Coronary artery (tissue), 2 donors: Measurements from ENCODE around the gene OSBPL9.
"Not testable (repeated sequence)": the region's sequence is repeated elsewhere in the genome, so short reads cannot be mapped to it uniquely, and the experiment has no call there.

Source experiments
- DNase-seq: peaks from one replicate; pipeline ENCODE4 v3.0.0-alpha.2; 2017; ENCODE audit warnings: low spot score
- H3K27ac ChIP-seq, 2 donors: fragments of 200-600 bp; sonication (generic); one replicate each; pipeline ENCODE4 v1.5.1; 2016 to 2019
- H3K4me3 ChIP-seq: fragments of 200-600 bp; sonication (generic); 2 replicates; pipeline ENCODE4 v1.5.1; 2016; ENCODE audit warnings: mild to moderate bottlenecking, moderate library complexity
- CTCF ChIP-seq: fragments of 200-600 bp; sonication (generic); IDR thresholded peaks from one replicate; pipeline ENCODE4 v1.5.1; 2019; ENCODE audit warnings: antibody characterized with exemption

Gene OSBPL9

GRCh38 chr1:51689643-51690042 lies 72.8 kb downstream of the OSBPL9 start:
- H3K4me3 ChIP-seq = no peak overlapping the region
- no peak overlapping the region for H3K27ac ChIP-seq
- no peak for DNase-seq
- TF ChIP-seq CTCF = no peak

- TF ChIP-seq CTCF = no peak
- H3K27ac ChIP-seq = peak overlapping the region in 1 of 2 donors; percentile 2
- H3K4me3 ChIP-seq = no peak overlapping the region
- no peak for DNase-seq
These were observed 73.5 kb downstream of the OSBPL9 start for GRCh38 chr1:51690285-51690961.

- DNase-seq = no peak
- H3K27ac ChIP-seq = no peak overlapping the region
- TF ChIP-seq CTCF = no peak
These were observed 75.0 kb downstream of the OSBPL9 start for GRCh38 chr1:51691920-51692319.

GRCh38 chr1:51693419-51694155 lies 76.7 kb downstream of the OSBPL9 start:
- no peak for DNase-seq
- no peak for TF ChIP-seq CTCF
- Histone ChIP-seq H3K4me3 (no peak overlapping the region), H3K27ac (no peak overlapping the region)

More at GRCh38 chr1:51691920-51692319, 75.0 kb downstream of the OSBPL9 start:
- no peak overlapping the region for H3K4me3 ChIP-seq

DNA sequence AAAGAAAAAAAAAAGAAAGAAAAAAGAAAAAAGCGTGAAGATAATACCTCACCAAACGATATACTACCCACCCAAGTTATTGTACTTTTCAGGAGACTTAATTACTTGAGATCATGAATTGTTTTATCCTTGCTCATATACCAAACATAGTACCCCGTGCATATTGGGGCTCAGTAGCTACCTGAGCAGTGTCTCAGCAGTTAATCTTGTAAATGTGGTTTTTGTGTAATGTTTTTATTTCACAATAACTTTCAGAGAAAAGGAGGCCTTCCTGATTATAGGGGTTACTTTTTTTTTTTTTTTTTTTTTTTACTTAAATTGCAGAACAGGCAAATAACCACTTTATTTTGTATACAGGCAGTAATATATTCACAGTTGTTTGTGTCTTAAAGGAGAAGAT lies 80.3 kb downstream of the OSBPL9 start:
- DNase-seq = no peak
- Histone ChIP-seq H3K4me3 (no peak overlapping the region), H3K27ac (no peak overlapping the region)
- no peak for TF ChIP-seq CTCF

DNA sequence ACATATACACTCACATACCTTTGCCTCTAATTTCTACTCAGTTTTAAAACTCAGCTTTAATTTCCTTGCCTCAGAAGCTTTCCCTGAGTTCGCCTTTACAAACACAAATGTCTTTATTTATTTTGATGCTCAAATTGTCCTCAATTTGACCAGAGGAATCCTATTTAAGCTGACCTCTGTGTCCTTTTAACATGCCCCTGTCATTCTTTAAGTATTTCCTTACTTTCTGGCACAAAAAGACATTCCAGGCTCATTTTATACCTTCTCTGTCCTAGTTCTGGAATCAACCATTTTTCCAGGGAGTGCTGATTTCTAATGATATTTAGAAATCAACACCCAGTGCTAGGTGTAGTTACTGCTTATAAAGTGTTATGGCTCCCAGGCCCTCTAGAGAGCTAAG lies 82.5 kb downstream of the OSBPL9 start:
- no peak overlapping the region for H3K4me3 ChIP-seq
- no peak for TF ChIP-seq CTCF
- no peak overlapping the region for H3K27ac ChIP-seq
- no peak for DNase-seq

- not testable (repeated sequence) for DNase-seq, H3K27ac ChIP-seq, H3K4me3 ChIP-seq
These were observed 84.9 kb downstream of the OSBPL9 start for GRCh38 chr1:51701782-51702181.

DNA sequence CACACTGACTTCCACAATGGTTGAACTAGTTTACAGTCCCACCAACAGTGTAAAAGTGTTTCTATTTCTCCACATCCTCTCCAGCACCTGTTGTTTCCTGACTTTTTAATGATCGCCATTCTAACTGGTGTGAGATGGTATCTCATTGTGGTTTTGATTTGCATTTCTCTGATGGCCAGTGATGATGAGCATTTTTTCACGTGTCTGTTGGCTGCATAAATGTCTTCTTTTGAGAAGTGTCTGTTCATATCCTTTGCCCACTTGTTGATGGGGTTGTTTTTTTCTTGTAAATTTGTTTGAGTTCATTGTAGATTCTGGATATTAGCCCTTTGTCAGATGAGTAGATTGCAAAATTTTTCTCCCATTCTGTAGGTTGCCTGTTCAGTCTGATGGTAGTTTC lies 85.3 kb downstream of the OSBPL9 start:
- not testable (repeated sequence) for H3K4me3 ChIP-seq, DNase-seq, H3K27ac ChIP-seq
